GM23248 (cell line): ENCODE results near the gene CIC.

Experiments used
- EZH2 ChIP-seq: fragments of 200-600 bp; sonication (generic); IDR thresholded peaks from 2 replicates; pipeline ENCODE4 v1.6.1; 2018; ENCODE audit warnings: antibody characterized with exemption, mild to moderate bottlenecking; ENCODE audit not compliant: insufficient read depth, poor library complexity, severe bottlenecking
- EZH2phosphoT487 ChIP-seq: fragments of 200-600 bp; sonication (generic); IDR thresholded peaks from 2 replicates; pipeline ENCODE4 v1.6.1; 2018; ENCODE audit warnings: antibody characterized with exemption, moderate library complexity, mild to moderate bottlenecking, low read depth; ENCODE audit not compliant: insufficient read depth

DNA sequence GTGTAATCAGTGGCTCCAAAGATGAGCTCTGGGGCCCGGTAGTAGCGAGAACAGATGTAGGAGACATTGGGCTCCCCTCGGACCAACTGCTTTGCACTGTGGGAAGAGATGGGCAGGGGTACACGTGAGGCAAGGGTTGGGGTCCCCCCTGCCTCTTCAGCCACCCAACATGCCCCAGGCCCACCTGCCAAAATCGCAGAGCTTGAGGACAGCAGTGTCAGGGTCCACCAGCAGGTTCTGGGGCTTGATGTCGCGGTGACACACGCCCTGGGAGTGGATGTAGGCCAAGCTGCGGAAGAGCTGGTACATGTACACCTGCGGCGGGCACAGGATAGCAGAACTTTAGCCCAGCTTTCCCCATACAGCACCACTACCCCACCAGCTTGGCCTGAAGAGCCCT is 34.7 kb upstream of the CIC start:
- no peak for TF ChIP-seq EZH2
- TF ChIP-seq EZH2phosphoT487: no peak
